ENCODE results near the gene GPBP1L1. TPM values are rescaled to one million over a fixed set of nuclear protein-coding genes. Genes with fewer than 3 reads are reported as not detected.
"Not testable (repeated sequence)": the region's sequence is repeated elsewhere in the genome, so short reads cannot be mapped to it uniquely, and the experiment has no call there.

GPBP1L1 gene
- polyA plus RNA-seq, 1 experiment, result 63.0 TPM

DNA sequence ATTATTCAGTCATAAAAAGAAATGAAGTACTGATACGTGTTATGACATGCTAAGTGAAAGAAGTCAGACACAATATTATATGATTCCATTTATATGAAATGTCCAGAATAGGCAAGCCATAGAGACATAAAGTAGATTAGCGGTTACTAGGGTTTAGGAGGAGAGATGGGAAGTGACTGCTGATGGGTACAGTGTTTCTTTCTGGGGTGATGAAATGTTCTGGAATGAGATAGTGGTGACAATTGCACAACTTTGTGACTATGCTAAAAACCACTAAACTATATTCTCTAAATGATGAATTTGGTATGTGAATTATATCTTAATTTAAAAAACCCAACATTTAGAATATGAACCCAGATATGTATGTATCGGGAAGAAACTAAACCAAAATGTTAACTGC is 36.5 kb upstream of the GPBP1L1 start:
- Histone ChIP-seq H3K9me3 (ENCODE audit: control insufficient read depth, insufficient read depth, low read length) (no peaks in the 10 kb centered on the region), H3K27me3 (ENCODE audit: control insufficient read depth, insufficient read depth, low read length) (no peaks in the 10 kb centered on the region), H3K4me3 (ENCODE audit: low read depth, low read length) (no peak overlapping the region), H3K27ac (ENCODE audit: low read depth, low read length) (no peak overlapping the region)
- no peak for DNase-seq (ENCODE audit: low read depth, low spot score)
- CTCF ChIA-PET, result no interaction called here
- TF ChIP-seq, protein P1, sequence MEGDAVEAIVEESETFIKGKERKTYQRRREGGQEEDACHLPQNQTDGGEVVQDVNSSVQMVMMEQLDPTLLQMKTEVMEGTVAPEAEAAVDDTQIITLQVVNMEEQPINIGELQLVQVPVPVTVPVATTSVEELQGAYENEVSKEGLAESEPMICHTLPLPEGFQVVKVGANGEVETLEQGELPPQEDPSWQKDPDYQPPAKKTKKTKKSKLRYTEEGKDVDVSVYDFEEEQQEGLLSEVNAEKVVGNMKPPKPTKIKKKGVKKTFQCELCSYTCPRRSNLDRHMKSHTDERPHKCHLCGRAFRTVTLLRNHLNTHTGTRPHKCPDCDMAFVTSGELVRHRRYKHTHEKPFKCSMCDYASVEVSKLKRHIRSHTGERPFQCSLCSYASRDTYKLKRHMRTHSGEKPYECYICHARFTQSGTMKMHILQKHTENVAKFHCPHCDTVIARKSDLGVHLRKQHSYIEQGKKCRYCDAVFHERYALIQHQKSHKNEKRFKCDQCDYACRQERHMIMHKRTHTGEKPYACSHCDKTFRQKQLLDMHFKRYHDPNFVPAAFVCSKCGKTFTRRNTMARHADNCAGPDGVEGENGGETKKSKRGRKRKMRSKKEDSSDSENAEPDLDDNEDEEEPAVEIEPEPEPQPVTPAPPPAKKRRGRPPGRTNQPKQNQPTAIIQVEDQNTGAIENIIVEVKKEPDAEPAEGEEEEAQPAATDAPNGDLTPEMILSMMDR (IDR thresholded peaks at IDR 0.05; ENCODE audit: low read depth, low read length), result no peak
- POLR2A ChIA-PET, result no interaction called here

DNA sequence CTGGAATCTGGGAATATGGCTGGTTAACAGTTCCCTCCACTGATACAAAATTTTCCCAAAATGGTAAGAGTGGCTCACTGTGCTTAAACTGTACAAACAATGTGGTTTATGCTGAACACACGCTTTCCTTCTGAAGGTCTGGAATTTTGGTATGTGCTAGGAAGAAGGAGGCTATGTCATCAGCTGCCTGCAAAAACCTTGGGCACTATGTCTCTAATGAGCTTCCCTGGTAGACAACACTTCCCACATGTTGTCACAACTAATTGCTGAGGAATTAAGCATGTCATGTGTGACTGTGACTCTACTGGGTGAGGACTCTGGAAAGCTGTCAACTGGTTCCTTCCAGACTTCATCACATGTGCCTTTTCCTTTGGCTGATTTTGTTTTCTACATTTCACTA is 34.9 kb upstream of the GPBP1L1 start:
- ChIA-PET CTCF (no interaction called here), POLR2A (no interaction called here)
- TF ChIP-seq, protein P1 (IDR thresholded peaks at IDR 0.05; ENCODE audit: low read depth, low read length), result no peak
- DNase-seq (ENCODE audit: low read depth, low spot score), result peak; percentile 26
- peak overlapping the region; percentile 31 for H3K27ac ChIP-seq (ENCODE audit: low read depth, low read length)
- H3K27me3 ChIP-seq (ENCODE audit: control insufficient read depth, insufficient read depth, low read length), result no peaks in the 10 kb centered on the region
- H3K9me3 ChIP-seq (ENCODE audit: control insufficient read depth, insufficient read depth, low read length), result no peaks in the 10 kb centered on the region
- no peak overlapping the region for H3K4me3 ChIP-seq (ENCODE audit: low read depth, low read length)

DNA sequence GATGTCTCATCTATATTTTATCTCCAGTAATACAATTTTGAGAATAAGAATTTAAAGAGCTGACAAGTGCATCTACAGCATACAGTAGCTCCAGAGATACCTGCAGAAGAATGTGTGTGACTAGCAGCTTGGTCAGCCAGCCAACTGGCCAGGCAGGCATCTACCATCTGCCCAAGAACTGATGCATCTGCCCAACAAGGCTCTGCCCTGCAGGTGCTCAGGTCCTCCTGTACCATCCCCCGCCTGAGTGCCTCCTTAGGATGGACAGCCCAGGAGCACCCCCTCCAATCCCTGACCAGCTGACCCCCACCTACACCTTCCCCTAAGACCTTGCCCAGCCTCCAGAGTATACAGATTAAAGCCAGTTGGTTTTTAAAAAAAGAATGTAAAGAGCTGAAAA is 32.0 kb upstream of the GPBP1L1 start:
- Histone ChIP-seq H3K9me3 (ENCODE audit: control insufficient read depth, insufficient read depth, low read length) (no peaks in the 10 kb centered on the region), H3K27ac (ENCODE audit: low read depth, low read length) (no peak overlapping the region), H3K4me3 (ENCODE audit: low read depth, low read length) (no peak overlapping the region), H3K27me3 (ENCODE audit: control insufficient read depth, insufficient read depth, low read length) (no peaks in the 10 kb centered on the region)
- TF ChIP-seq, protein P1 (IDR thresholded peaks at IDR 0.05; ENCODE audit: low read depth, low read length), result no peak
- CTCF ChIA-PET, result no interaction called here
- POLR2A ChIA-PET, result no interaction called here
- DNase-seq (ENCODE audit: low read depth, low spot score), result no peak

DNA sequence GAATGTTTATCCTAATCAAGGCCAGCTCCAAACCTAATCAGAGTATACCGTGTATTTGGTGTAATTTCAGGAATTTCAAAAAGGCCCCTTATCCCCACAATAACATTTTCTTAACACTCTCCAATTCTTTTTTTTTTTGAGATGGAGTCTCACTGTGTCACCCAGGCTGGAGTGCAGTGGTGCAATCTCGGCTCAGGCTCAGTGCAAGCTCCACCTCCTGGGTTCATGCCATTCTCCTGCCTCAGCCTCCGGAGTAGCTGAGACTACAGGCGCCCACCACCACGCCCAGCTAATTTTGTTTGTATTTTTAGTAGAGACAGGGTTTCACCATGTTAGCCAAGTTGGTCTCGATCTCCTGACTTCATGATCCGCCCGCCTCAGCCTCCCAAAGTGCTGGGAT is 31.1 kb upstream of the GPBP1L1 start:
- H3K27ac ChIP-seq (ENCODE audit: low read depth, low read length); H3K4me3 ChIP-seq (ENCODE audit: low read depth, low read length); DNase-seq (ENCODE audit: low read depth, low spot score); CTCF ChIA-PET; H3K9me3 ChIP-seq (ENCODE audit: control insufficient read depth, insufficient read depth, low read length); H3K27me3 ChIP-seq (ENCODE audit: control insufficient read depth, insufficient read depth, low read length): not testable (repeated sequence)
- POLR2A ChIA-PET, result interaction anchor here (0.7 to 0.9 kb wide), 2 partner anchors 52 to 196 kb away, joined by 3 to 5 read pairs; partner anchors contain the start of gene PRDX1

DNA sequence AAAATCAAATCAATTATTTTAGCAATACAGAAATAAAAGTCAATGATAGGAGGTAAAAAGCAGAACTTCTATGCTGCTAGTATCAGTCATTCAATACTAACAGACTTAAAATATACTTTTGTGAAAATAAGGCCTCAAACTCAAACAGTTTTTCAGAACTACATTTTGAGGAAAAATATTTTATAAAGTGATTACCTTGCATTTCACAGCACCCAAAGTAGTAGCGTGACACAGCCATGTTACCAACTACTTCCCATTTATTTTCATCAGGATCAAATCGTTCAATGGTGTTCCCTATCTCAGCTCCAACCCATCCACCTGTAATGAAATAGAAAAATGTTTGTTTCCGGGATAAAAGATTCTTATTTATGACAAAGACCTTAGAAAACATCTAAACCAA is 30.4 kb upstream of the GPBP1L1 start:
- Histone ChIP-seq H3K9me3 (ENCODE audit: control insufficient read depth, insufficient read depth, low read length) (no peaks in the 10 kb centered on the region), H3K4me3 (ENCODE audit: low read depth, low read length) (no peak overlapping the region), H3K27ac (ENCODE audit: low read depth, low read length) (no peak overlapping the region), H3K27me3 (ENCODE audit: control insufficient read depth, insufficient read depth, low read length) (no peaks in the 10 kb centered on the region)
- TF ChIP-seq, protein P1 (IDR thresholded peaks at IDR 0.05; ENCODE audit: low read depth, low read length), result no peak
- no peak for DNase-seq (ENCODE audit: low read depth, low spot score)
- POLR2A ChIA-PET, result no interaction called here
- CTCF ChIA-PET, result interaction anchor here (0.6 kb wide), 1 partner anchor 40 kb away, joined by 3 read pairs; no protein-coding TSS in a partner anchor

DNA sequence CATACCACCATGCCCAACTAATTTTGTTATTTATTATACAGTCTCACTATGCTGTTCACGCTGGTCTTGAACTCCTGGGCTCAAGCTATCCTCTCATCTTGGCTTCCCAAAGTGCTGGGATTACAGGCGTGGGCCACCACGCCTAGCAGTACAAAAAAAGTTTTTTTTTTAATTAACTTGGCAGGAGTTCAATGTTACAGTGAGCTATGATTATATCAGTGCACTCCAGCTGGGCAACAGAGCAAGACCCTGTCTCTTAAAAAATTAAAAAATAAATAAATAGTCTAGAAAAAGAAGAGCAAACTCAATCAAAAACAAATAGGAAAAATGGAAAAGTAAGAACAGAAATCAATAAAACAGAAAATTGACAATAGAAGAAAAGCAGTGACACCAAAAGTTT is 27.4 kb upstream of the GPBP1L1 start:
- ChIA-PET POLR2A (no interaction called here), CTCF (no interaction called here)
- DNase-seq (ENCODE audit: low read depth, low spot score), result no peak
- H3K27me3 ChIP-seq (ENCODE audit: control insufficient read depth, insufficient read depth, low read length), result no peaks in the 10 kb centered on the region
- no peaks in the 10 kb centered on the region for H3K9me3 ChIP-seq (ENCODE audit: control insufficient read depth, insufficient read depth, low read length)
- no peak overlapping the region for H3K4me3 ChIP-seq (ENCODE audit: low read depth, low read length)
- TF ChIP-seq, protein P1 (IDR thresholded peaks at IDR 0.05; ENCODE audit: low read depth, low read length), result no peak
- H3K27ac ChIP-seq (ENCODE audit: low read depth, low read length), result no peak overlapping the region
